H1 (cell line): ENCODE measurements around the gene PKDREJ. TPM values are rescaled to one million over a fixed set of nuclear protein-coding genes. Genes with fewer than 3 reads are reported as not detected.

ENCODE experiments used
- CEBPB ChIP-seq: IDR thresholded peaks from 2 replicates; pipeline ENCODE4 v1.6.1; 2012; ENCODE audit warnings: low read depth, low read length
- EP300 ChIP-seq, 2 experiments: IDR thresholded peaks; 1 replicate in 1 of 2; 2 replicates in 1 of 2; pipeline ENCODE4 v1.6.1; 2011 to 2012; ENCODE audit warnings: low read depth in 2 of 2, low read length in 2 of 2, mild to moderate bottlenecking in 2 of 2, borderline replicate concordance in 1 of 2, inconsistent platforms in 1 of 2, moderate library complexity in 1 of 2
- RXRA ChIP-seq: IDR thresholded peaks from 2 replicates; pipeline ENCODE4 v1.6.1; 2011; ENCODE audit warnings: low read depth, mild to moderate bottlenecking, low read length, moderate library complexity; ENCODE audit not compliant: insufficient read depth
- TEAD4 ChIP-seq: IDR thresholded peaks from 2 replicates; pipeline ENCODE4 v1.6.1; 2012; ENCODE audit warnings: low read depth, low read length, inconsistent platforms, mixed read lengths
- polyA plus RNA-seq, 7 experiments: library from polyadenylated mRNA; depleted of rRNA in 3 of 7; stranded (reverse) in 5 of 7; unstranded in 2 of 7; fragments of >200 nt in 5 of 7; fragments of 200-250 nt in 2 of 7; gene quantifications; 1 replicate in 5 of 7; 2 replicates in 1 of 7; 4 replicates in 1 of 7; pipeline versions ENCODE4 v1.2.1 to v1.2.3, GENCODE V29; 2011 to 2013; ENCODE audit warnings: missing spikeins in 2 of 7, mixed read lengths in 2 of 7
- total RNA-seq: library from RNA; stranded (reverse); fragmentation: NEBNext Ultra II Directional; extraction: Animal tissue kit (Norgen Biotek cat#: 25700); gene quantifications from 2 replicates; pipeline ENCODE4 v1.2.1, GENCODE V29; 2021

PKDREJ gene
- total and polyA plus RNA-seq, 2 of the 8 experiments (the other 6 are each of a cell fraction or from before 2014, with no cell fraction given), result 0.02 to 0.04 TPM

DNA sequence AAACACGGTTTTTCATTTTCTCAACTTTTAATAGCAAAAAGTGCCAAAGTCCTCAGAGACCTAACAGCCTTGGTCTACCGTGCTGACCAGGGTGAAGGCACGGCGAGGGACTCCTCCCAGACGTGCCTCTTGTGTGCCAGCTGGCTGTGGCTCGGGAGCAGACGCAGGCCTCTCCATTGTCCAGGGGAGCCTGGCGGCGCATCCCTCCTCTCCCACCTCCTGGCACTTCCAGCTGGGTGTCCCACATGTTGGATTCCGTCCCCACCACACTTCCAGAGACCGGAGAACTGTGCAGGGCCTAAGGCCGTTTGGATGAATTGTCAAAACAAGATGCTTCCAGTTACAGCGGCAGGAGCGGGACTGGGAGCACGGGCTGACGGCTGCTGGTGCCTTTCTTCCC, 24.6 kb downstream of the PKDREJ start (continued):
- no peak for TF ChIP-seq TEAD4
- no peak for TF ChIP-seq EP300 (IDR thresholded peaks at IDR 0.05; ENCODE audit: borderline replicate concordance in 1 of 2, low read depth in 2 of 2, low read length in 2 of 2)
- TF ChIP-seq RXRA, result no peak
- no peak for TF ChIP-seq CEBPB
